GM12874 (cell line): ENCODE data around the gene ABITRAM.

Experiments used
- TF ChIP-seq, protein P1 (sequence below): IDR thresholded peaks from 2 replicates; pipeline ENCODE4 v1.5.1; 2011; ENCODE audit warnings: low read depth, mild to moderate bottlenecking, control low read depth, low read length, moderate library complexity; ENCODE audit not compliant: insufficient read depth

The ABITRAM gene, protein sequence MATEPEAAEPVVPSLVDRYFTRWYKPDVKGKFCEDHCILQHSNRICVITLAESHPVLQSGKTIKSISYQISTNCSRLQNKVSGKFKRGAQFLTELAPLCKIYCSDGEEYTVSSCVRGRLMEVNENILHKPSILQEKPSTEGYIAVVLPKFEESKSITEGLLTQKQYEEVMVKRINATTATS

DNA sequence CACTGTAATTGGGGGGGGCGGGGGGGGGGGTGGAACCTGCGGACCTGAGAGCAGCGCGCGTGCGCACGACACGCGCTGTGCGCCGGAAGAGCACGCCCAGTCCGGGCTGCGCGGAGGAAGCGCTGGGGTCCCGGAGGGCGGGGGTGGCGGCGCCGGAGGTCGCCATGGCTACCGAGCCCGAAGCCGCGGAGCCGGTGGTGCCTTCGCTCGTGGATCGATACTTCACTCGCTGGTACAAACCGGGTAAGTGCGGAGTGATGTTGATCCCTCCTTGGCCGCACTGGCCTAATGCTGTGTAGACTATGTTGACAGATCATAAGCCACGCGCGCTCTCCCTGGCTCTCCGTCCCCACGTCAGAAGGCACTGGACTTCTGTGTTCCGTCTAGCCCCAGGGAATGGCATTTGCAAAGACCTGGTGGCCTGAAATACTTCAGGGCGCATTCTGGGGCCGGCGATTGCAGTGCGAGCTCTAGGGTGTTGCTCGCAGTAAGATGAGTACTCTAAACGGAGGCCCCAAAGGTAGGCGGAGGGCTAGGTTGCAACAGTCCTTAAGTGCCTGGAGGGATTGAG, at the start of gene ABITRAM:
ABITRAM (plus strand) TSS at position 78 of the 571 bp plus-strand sequence; CDS start at position 165, 87 bp downstream.
- TF ChIP-seq, protein P1, sequence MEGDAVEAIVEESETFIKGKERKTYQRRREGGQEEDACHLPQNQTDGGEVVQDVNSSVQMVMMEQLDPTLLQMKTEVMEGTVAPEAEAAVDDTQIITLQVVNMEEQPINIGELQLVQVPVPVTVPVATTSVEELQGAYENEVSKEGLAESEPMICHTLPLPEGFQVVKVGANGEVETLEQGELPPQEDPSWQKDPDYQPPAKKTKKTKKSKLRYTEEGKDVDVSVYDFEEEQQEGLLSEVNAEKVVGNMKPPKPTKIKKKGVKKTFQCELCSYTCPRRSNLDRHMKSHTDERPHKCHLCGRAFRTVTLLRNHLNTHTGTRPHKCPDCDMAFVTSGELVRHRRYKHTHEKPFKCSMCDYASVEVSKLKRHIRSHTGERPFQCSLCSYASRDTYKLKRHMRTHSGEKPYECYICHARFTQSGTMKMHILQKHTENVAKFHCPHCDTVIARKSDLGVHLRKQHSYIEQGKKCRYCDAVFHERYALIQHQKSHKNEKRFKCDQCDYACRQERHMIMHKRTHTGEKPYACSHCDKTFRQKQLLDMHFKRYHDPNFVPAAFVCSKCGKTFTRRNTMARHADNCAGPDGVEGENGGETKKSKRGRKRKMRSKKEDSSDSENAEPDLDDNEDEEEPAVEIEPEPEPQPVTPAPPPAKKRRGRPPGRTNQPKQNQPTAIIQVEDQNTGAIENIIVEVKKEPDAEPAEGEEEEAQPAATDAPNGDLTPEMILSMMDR = no peak

DNA sequence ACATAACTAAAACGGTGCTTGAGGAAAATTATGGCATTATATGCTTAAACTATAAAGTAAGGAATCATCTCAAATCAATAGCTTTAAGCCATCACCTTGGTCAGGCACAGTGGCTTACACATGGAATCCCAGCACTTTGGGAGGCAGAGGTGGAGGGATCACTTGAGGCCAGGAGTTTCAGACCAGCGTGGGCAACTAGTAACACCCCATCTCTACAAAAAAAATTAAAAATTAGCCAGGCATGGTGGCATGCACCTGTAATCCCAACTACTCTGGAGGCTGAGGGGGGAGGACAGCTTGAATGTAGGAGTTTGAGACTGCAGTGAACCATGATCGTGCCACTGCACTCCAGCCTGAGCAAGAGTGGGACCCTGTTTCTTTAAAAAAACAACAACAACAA, 49.5 kb upstream of the ABITRAM start:
- TF ChIP-seq, protein P1 = no peak

DNA sequence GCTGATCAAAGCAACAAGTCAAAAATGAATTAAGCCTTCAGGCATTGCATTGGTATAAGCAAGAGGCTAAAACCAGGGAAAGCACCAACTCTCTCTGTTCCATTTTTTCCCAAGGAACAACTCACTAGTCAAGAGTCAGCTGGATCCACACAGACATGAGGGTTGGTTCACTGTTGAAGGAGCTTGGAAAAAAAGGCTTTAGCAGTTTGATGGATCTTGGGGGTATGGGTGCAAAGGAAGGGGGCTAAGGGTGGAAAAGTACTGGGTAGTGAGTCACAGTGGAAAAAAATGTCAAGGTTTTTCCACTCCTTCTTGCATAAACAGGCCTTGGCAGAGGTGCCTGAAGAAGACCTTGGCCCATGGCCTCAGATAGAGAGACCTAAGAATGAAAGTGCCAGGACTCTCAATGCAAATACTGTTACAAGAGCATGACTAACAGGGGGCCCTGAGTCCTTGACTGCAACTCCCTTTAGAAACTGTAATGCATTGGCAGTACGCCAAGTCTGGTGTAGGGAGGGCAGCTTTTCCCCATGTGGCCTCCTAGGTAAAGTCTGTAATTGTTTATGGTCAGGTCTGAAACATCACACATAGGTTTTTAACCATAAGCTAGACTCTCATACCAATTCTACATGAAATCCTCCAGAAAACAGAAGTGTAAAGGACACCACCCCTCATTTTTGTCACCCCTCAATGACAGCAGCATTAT, 48.4 kb upstream of the ABITRAM start:
- TF ChIP-seq, protein P1 = no peak

DNA sequence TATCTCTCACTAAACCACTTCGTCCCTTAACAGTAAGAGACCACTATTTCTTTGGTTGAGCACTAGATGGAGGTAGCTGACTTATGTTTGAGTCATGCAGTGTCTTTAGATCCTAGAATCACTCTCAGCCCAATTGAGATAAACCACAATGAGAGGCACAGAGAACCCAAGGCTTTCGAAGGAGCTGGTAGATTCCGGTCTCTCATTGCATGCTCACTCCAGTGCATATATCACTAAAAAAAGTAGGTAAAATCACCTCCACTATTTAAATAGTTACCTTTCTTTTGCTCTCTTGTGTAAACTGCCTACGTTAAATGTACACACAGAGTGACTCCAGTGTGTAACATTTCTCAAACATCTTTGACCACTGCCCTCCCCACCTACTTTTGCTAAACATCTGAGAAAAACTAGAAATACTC, 44.5 kb upstream of the ABITRAM start:
- TF ChIP-seq, protein P1 = no peak

DNA sequence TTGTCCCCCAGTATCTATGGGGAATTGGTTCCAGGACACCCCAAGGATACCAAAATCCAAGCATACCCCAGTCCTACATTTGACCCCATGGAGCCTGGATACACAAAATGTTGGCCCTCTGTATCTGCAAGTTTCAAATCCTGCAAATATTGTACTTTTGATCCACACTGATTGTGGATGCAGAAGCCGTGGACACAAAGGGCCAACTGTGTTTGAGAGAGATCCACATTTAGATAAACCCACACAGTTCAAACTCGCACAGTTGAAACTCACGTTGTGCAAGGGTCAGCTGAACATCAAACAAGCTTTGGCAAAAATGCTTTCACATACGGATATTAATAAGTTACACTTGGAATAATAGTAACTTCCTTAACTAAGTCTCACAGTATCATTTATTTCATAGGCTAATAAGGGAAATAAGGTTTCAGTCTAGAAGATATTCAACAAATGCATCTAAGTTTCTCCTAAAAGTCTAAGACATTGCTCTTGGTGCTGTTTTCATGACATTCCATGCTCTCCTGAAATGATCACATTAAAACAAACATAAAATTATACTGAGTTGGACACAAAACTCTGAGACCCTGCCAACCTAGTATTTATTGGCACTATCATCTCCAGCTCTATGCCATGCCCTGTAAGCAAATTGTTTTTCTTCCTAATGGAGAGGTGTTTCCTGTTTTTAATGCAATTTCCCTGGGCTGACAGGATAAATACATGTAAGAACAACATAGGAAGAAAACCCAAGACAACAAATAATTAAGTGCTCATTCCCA, 39.8 kb upstream of the ABITRAM start:
- TF ChIP-seq, protein P1 = no peak

DNA sequence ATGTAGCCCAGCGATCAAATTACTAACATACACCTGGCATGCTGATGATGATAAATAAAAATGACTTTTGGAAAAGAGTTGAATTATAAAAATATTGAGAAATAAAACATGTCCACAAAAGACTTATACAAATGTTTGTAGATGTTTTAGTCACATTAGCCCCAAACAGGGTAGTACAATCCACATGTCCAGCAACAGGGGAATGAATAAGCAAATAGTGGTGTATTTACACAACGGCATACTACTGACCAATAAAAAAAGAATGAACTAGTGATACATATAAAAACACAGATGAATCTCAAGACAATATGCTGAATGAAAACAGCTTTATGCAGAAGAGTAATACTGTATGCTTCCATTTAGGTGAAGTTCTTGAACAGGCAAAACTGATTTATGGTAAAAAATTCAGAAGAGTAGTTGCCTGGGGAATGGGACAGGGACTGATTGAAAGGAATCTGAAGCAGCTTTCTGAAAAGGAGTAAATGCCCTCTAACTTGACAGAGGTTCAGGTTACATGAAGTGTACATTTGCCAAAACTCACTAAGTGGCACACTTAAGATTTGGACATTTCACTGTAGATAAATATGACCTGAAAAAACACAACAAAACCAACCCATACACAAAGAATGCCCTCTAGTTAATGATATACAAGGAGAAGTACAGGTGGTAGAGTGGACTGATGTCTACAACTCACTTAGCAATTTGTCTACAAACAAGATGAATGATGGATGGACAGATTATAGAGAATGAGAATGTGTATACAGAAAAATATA, 36.7 kb upstream of the ABITRAM start:
- TF ChIP-seq, protein P1 = no peak
